HAP-1 (cell line): ENCODE data around the gene STX4.

Source experiments
- DNase-seq, 2 experiments: peaks; one replicate each; pipeline ENCODE4 v3.0.0-alpha.2; 2016 to 2020; ENCODE audit warnings: low spot score in 2 of 2
- H3K27me3 ChIP-seq: fragments of 250-450 bp; sonication (Bioruptor Pico); 2 replicates; pipeline ENCODE4 v1.5.1; 2020; ENCODE audit warnings: low read depth, mild to moderate bottlenecking, moderate library complexity
- H3K36me3 ChIP-seq: fragments of 250-450 bp; sonication (Bioruptor Pico); replicated peaks from 2 replicates; pipeline ENCODE4 v1.5.1; 2020; ENCODE audit warnings: mild to moderate bottlenecking
- H3K4me1 ChIP-seq: fragments of 250-450 bp; sonication (Bioruptor Pico); 2 replicates; pipeline ENCODE4 v1.5.1; 2020; ENCODE audit warnings: mild to moderate bottlenecking
- H3K4me3 ChIP-seq: fragments of 250-450 bp; sonication (Bioruptor Pico); 2 replicates; pipeline ENCODE4 v1.5.1; 2020; ENCODE audit warnings: mild to moderate bottlenecking, moderate library complexity
- H3K9me3 ChIP-seq: fragments of 250-450 bp; sonication (Bioruptor Pico); 2 replicates; pipeline ENCODE4 v1.5.1; 2020; ENCODE audit warnings: mild to moderate bottlenecking, moderate library complexity
- in situ Hi-C: fragments of 300-500 bp; cut with MboI; formaldehyde crosslinking; loops from 3 replicates; pipeline ENCODE4 v1.14.3; 2020; ENCODE audit warnings: low sequenced_read_pairs, inconsistent platforms, mixed read lengths

Gene STX4

GRCh38 chr16:30992931-30993816 is 40.2 kb upstream of the STX4 start:
- no peaks in the 10 kb centered on the region for H3K4me1 ChIP-seq
- in situ Hi-C loops: loop anchor here (10.0 kb wide), 2 partner anchors 452 to 872 kb away; partner anchors contain the start of gene ZNF843
- no peaks in the 10 kb centered on the region for H3K36me3 ChIP-seq
- no peaks in the 10 kb centered on the region for H3K9me3 ChIP-seq
- DNase-seq: no peak
- no peaks in the 10 kb centered on the region for H3K27me3 ChIP-seq
- no peak overlapping the region for H3K4me3 ChIP-seq

- Histone ChIP-seq H3K4me3 (no peak overlapping the region), H3K36me3 (no peaks in the 10 kb centered on the region)
- in situ Hi-C loops: loop anchor here (10.0 kb wide), 2 partner anchors 449 to 869 kb away; partner anchors contain the start of gene ZNF843
These were observed 37.4 kb upstream of the STX4 start for GRCh38 chr16:30995927-30996323.

GRCh38 chr16:30996324-30996984 is 36.9 kb upstream of the STX4 start:
- Histone ChIP-seq H3K27me3 (no peaks in the 10 kb centered on the region), H3K4me1 (no peaks in the 10 kb centered on the region), H3K36me3 (no peaks in the 10 kb centered on the region), H3K9me3 (no peaks in the 10 kb centered on the region), H3K4me3 (no peak overlapping the region)
- no peak for DNase-seq
- in situ Hi-C loops: loop anchor here (10.0 kb wide), 2 partner anchors 448 to 868 kb away; partner anchors contain the start of gene ZNF843

More at GRCh38 chr16:30995927-30996323, 37.4 kb upstream of the STX4 start:
- no peak for DNase-seq
- Histone ChIP-seq H3K4me1 (no peaks in the 10 kb centered on the region), H3K9me3 (no peaks in the 10 kb centered on the region), H3K27me3 (no peaks in the 10 kb centered on the region)

- in situ Hi-C loops: loop anchor here (10.0 kb wide), 2 partner anchors 448 to 868 kb away; partner anchors contain the start of gene ZNF843
- Histone ChIP-seq H3K27me3 (no peaks in the 10 kb centered on the region), H3K9me3 (no peaks in the 10 kb centered on the region), H3K4me3 (peak overlapping the region; percentile 9; the same call in 1 of the 2 replicates), H3K36me3 (no peaks in the 10 kb centered on the region), H3K4me1 (no peaks in the 10 kb centered on the region)
- peak; percentile 42 to 85 for DNase-seq
These were observed 36.2 kb upstream of the STX4 start for GRCh38 chr16:30996985-30997724.

- Histone ChIP-seq H3K27me3 (no peaks in the 10 kb centered on the region), H3K4me3 (no peak overlapping the region), H3K36me3 (no peaks in the 10 kb centered on the region), H3K9me3 (no peaks in the 10 kb centered on the region), H3K4me1 (no peaks in the 10 kb centered on the region)
- in situ Hi-C loops: loop anchor here (10.0 kb wide), 2 partner anchors 447 to 867 kb away; partner anchors contain the start of gene ZNF843
- DNase-seq: no peak
These were observed 35.3 kb upstream of the STX4 start for GRCh38 chr16:30997725-30998711.

GRCh38 chr16:30998852-30999761 is 34.3 kb upstream of the STX4 start:
- no peaks in the 10 kb centered on the region for H3K36me3 ChIP-seq
- in situ Hi-C loops: loop anchor here (10.0 kb wide), 2 partner anchors 446 to 866 kb away; partner anchors contain the start of gene ZNF843
- H3K4me1 ChIP-seq: no peaks in the 10 kb centered on the region
- H3K27me3 ChIP-seq: no peaks in the 10 kb centered on the region
- no peak for DNase-seq
- no peaks in the 10 kb centered on the region for H3K9me3 ChIP-seq
- no peak overlapping the region for H3K4me3 ChIP-seq

GRCh38 chr16:31000671-31001382 is 32.5 kb upstream of the STX4 start:
- H3K9me3 ChIP-seq: no peaks in the 10 kb centered on the region
- in situ Hi-C loops: no loop called here
- no peak overlapping the region for H3K4me3 ChIP-seq

GRCh38 chr16:31001507-31002249 is 31.7 kb upstream of the STX4 start:
- Histone ChIP-seq H3K4me3 (no peak overlapping the region), H3K27me3 (no peaks in the 10 kb centered on the region), H3K4me1 (no peaks in the 10 kb centered on the region), H3K36me3 (no peaks in the 10 kb centered on the region), H3K9me3 (no peaks in the 10 kb centered on the region)
- DNase-seq: no peak
- in situ Hi-C loops: no loop called here

More at GRCh38 chr16:31000671-31001382, 32.5 kb upstream of the STX4 start:
- Histone ChIP-seq H3K27me3 (no peaks in the 10 kb centered on the region), H3K36me3 (no peaks in the 10 kb centered on the region), H3K4me1 (no peaks in the 10 kb centered on the region)
- no peak for DNase-seq

GRCh38 chr16:31002250-31002700 is 31.1 kb upstream of the STX4 start:
- in situ Hi-C loops: no loop called here
- Histone ChIP-seq H3K36me3 (no peaks in the 10 kb centered on the region), H3K27me3 (no peaks in the 10 kb centered on the region), H3K9me3 (no peaks in the 10 kb centered on the region), H3K4me3 (no peak overlapping the region), H3K4me1 (no peaks in the 10 kb centered on the region)
- DNase-seq: no peak

- H3K4me3 ChIP-seq: no peak overlapping the region
- in situ Hi-C loops: no loop called here
- no peaks in the 10 kb centered on the region for H3K36me3 ChIP-seq
- H3K27me3 ChIP-seq: no peaks in the 10 kb centered on the region
- H3K9me3 ChIP-seq: no peaks in the 10 kb centered on the region
- no peaks in the 10 kb centered on the region for H3K4me1 ChIP-seq
- no peak for DNase-seq
These were observed 30.5 kb upstream of the STX4 start for GRCh38 chr16:31002862-31003341.

- no peak for DNase-seq
- H3K36me3 ChIP-seq: no peaks in the 10 kb centered on the region
- no peak overlapping the region for H3K4me3 ChIP-seq
- no peaks in the 10 kb centered on the region for H3K9me3 ChIP-seq
- no peaks in the 10 kb centered on the region for H3K4me1 ChIP-seq
- in situ Hi-C loops: no loop called here
- no peaks in the 10 kb centered on the region for H3K27me3 ChIP-seq
These were observed 29.6 kb upstream of the STX4 start for GRCh38 chr16:31003744-31004143.
